GM21825 (cell line): ENCODE results near the gene HOMER1.
A peak's percentile ranks its signal among the peaks of the same experiment; 100 is the strongest.
"Not testable (repeated sequence)": the region's sequence is repeated elsewhere in the genome, so short reads cannot be mapped to it uniquely, and the experiment has no call there.

Experiments
- ATAC-seq: cut with Tn5 transposase; IDR thresholded peaks from one replicate; pipeline ENCODE4 v1.9.1; 2021; ENCODE audit warnings: mild to moderate bottlenecking, moderate library complexity; ENCODE audit not compliant: unreplicated experiment

HOMER1 gene

GRCh38 chr5:79517601-79518000 is 3.7 kb upstream of the HOMER1 start:
- ATAC-seq, result no peak

- ATAC-seq, result no peak
Measured at GRCh38 chr5:79516986-79517385, 3.1 kb upstream of the HOMER1 start.

- not testable (repeated sequence) for ATAC-seq
Measured at GRCh38 chr5:79516331-79516730, 2.4 kb upstream of the HOMER1 start.

GRCh38 chr5:79514391-79515105 is 614 bp upstream of the HOMER1 start:
- peak; percentile 80 for ATAC-seq

- ATAC-seq, result peak; percentile 2
Measured at GRCh38 chr5:79513308-79513703, 628 bp downstream of the HOMER1 start.

GRCh38 chr5:79512471-79513307 is 1.2 kb downstream of the HOMER1 start:
- no peak for ATAC-seq

- no peak for ATAC-seq
Measured at GRCh38 chr5:79512049-79512448, 1.9 kb downstream of the HOMER1 start.

GRCh38 chr5:79510638-79511037 is 3.3 kb downstream of the HOMER1 start:
- ATAC-seq, result no peak

GRCh38 chr5:79509244-79509885 is 4.6 kb downstream of the HOMER1 start:
- ATAC-seq, result no peak

GRCh38 chr5:79508794-79509193 is 5.1 kb downstream of the HOMER1 start:
- ATAC-seq, result no peak

GRCh38 chr5:79508354-79508753 is 5.6 kb downstream of the HOMER1 start:
- ATAC-seq, result no peak

GRCh38 chr5:79507251-79508205 is 6.4 kb downstream of the HOMER1 start:
- ATAC-seq, result no peak

GRCh38 chr5:79505138-79505537 is 8.8 kb downstream of the HOMER1 start:
- no peak for ATAC-seq

GRCh38 chr5:79503794-79504495 is 10.0 kb downstream of the HOMER1 start:
- no peak for ATAC-seq

- no peak for ATAC-seq
Measured at GRCh38 chr5:79499640-79500273, 14.2 kb downstream of the HOMER1 start.

- ATAC-seq, result no peak
Measured at GRCh38 chr5:79495311-79495710, 18.6 kb downstream of the HOMER1 start.

- ATAC-seq, result no peak
Measured at GRCh38 chr5:79493596-79494345, 20.2 kb downstream of the HOMER1 start.

GRCh38 chr5:79491690-79492317 is 22.1 kb downstream of the HOMER1 start:
- no peak for ATAC-seq
